Right cardiac atrium (tissue), 5 donors: Measurements from ENCODE around the gene CAMK2N2. TPM values are rescaled to one million over a fixed set of nuclear protein-coding genes. Genes with fewer than 3 reads are reported as not detected.

ENCODE experiments used
- ATAC-seq, 2 donors: fragments of 200-7000 bp; cut with Tn5 transposase; one replicate each; pipeline versions ENCODE4 v1.8.0 to v1.9.1; 2020; ENCODE audit warnings: moderate library complexity in 2 of 2, mild to moderate bottlenecking in 1 of 2
- DNase-seq, 3 donors: peaks; one replicate each; pipeline ENCODE4 v3.0.0-alpha.2; 2020
- H3K27ac ChIP-seq: one replicate; pipeline ENCODE4 v1.5.1; 2013; ENCODE audit warnings: mild to moderate bottlenecking, low read length, control low read depth, moderate library complexity
- H3K27me3 ChIP-seq: one replicate; pipeline ENCODE4 v1.6.1; 2013; ENCODE audit not compliant: control insufficient read depth, insufficient read depth
- H3K4me1 ChIP-seq: one replicate; pipeline ENCODE4 v1.6.1; 2013; ENCODE audit warnings: low read length; ENCODE audit not compliant: control insufficient read depth, insufficient read depth
- H3K4me3 ChIP-seq: one replicate; pipeline ENCODE4 v1.5.1; 2013; ENCODE audit warnings: low read length, control low read depth
- H3K9me3 ChIP-seq: one replicate; pipeline ENCODE4 v1.6.1; 2013; ENCODE audit warnings: low read length; ENCODE audit not compliant: control insufficient read depth
- WGBS: extraction: QIAGEN DNeasy Blood & Tissue Kit; methylation state at CpG from one replicate; pipeline ENCODE4 v1.1.7; 2013; 5-methylcytosine and 5-hydroxymethylcytosine counted together
- intact Hi-C, 4 donors: fragments of 100-400 bp; cut with DNase I; formaldehyde crosslinking; loops; one replicate each; pipeline versions ENCODE4 v1.11.0 to v1.14.0; 2022 to 2023
- polyA plus RNA-seq: library from polyadenylated mRNA; stranded (reverse); fragments of 200-250 nt; gene quantifications from one replicate; pipeline ENCODE4 v1.2.3, GENCODE V29; 2013
- total RNA-seq, 4 donors: library from RNA; stranded (reverse); fragmentation: NEBNext Ultra II Directional; extraction: Animal tissue kit (Norgen Biotek cat#: 25700); gene quantifications; one replicate each; pipeline ENCODE4 v1.2.1, GENCODE V29; 2021
- donor health status: healthy with polysubstance abuse.
- donor health status: DM: no; HTN: yes; CAD: no.
- donor health status: DM: no; HTN: no; CAD: no.
- donor health status: DM: no; HTN: yes; CAD: no; lungs with severe emphysema.
- donor health status: DM: yes; HTN: yes; CAD: no.

The CAMK2N2 gene
- total and polyA plus RNA-seq, 5 donors, result 0.07 to 0.50 TPM; not detected in 3

DNA sequence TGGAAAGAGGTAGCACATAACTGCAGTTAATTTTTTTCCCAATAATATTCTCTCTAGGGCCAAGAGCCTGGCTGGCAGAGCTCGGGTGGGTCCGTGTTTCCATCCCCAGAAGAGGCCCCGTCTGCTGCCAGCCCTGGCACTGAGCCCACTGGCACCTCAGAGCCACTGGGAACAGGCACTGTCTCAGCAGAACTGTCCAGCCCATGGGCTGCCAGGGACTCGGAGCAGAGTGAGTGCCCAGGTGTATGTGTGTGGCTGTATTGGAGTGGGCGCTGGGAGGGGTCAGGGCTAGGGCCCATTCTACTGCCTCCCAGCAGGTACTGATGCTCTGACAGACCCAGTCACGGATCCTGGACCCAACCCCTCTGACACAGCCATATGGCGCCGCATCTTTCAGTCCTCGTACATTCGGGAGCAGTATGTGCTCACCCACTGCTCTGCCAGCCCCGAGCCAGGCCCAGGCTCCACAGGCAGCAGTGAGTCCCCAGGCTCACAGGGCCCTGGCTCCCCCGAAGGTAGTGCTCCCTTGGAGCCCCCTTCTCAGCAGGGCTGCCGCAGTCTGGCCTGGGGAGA is 23.0 kb downstream of the CAMK2N2 start:
- Histone ChIP-seq H3K4me3 (no peak overlapping the region), H3K4me1 (no peaks in the 10 kb centered on the region), H3K27ac (no peak overlapping the region), H3K27me3 (no peaks in the 10 kb centered on the region), H3K9me3 (no peaks in the 10 kb centered on the region)
- DNase-seq, result no peak
- ATAC-seq, result no peak
- intact Hi-C loops, result loop anchor here in 1 of 4 donors (10.0 kb wide), 1 partner anchor 94 kb away; no protein-coding TSS in a partner anchor
- WGBS, result 72% methylated on average over 13 of the region's 13 CpGs

DNA sequence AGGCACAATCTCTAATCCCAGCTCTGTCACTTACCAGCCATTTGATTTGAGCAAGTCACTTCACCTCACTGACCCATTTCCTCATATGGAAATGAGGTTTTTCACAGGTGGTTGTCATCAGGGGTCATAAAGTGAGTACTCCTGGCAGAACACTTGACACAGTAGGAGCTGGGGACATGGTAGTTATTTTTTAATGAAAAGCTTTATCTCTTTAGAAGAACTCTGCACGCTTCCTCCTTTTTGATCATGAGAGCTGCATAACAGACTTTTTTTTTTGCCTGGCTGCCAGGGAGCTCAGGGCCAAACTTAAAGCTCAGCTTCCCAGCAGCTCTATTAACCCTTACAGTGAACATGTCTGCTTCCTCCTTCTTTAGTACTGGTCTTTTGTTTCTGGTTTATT is 23.5 kb downstream of the CAMK2N2 start:
- no peak for ATAC-seq
- DNase-seq, result no peak
- Histone ChIP-seq H3K27me3 (no peaks in the 10 kb centered on the region), H3K4me3 (no peak overlapping the region), H3K27ac (no peak overlapping the region), H3K9me3 (no peaks in the 10 kb centered on the region), H3K4me1 (no peaks in the 10 kb centered on the region)
- intact Hi-C loops, result loop anchor here in 1 of 4 donors (10.0 kb wide), 1 partner anchor 93 kb away; no protein-coding TSS in a partner anchor
- 19% methylated on average over 1 of the region's 1 CpG for WGBS

DNA sequence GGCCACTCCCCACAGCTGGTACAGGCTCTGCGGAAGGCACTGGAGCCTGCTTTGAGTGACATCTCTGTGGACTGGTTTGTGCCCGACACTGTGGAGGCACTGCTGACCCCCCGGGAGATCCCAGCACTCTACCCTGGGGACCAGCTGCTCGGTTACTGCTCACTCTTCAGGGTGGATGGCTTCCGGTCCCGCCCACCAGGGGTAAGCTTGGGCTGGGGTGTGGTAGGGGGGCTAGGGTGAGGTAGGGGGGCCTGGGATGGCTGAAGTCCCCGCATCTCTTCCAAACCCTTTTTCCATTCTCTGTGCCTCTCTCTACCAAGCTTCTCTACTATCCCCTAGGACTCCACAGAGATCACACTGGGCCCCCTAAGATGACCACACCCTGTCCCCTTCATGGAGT is 24.1 kb downstream of the CAMK2N2 start:
- DNase-seq (no peak), ATAC-seq (no peak)
- Histone ChIP-seq H3K27me3 (no peaks in the 10 kb centered on the region), H3K4me1 (no peaks in the 10 kb centered on the region), H3K9me3 (no peaks in the 10 kb centered on the region), H3K27ac (no peak overlapping the region), H3K4me3 (no peak overlapping the region)
- WGBS, result 73% methylated on average over 7 of the region's 7 CpGs
- intact Hi-C loops, result loop anchor here in 1 of 4 donors (10.0 kb wide), 1 partner anchor 92 kb away; no protein-coding TSS in a partner anchor

DNA sequence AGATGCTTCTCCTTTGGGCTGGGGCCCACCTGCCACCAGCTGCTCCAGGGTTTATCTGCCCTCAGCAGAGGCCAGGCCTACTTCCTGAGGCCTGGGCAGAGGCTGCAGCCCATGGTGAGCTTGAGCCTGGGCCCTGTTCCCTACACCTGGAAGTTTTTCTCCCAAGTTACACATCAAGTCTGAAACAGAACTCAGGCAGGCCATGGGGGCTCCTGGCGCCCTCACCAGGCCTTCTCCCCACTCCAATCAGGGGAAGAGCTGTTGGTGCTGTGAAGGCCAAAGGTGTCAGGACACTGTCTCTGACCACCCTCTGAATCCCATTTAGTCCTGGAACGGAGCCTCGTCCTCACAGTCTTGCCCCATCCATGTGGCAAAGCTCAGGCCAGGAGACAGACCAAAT is 24.7 kb downstream of the CAMK2N2 start:
- intact Hi-C loops, result loop anchor here in 1 of 4 donors (10.0 kb wide), 1 partner anchor 92 kb away; no protein-coding TSS in a partner anchor
- no peaks in the 10 kb centered on the region for H3K4me1 ChIP-seq
- WGBS, result 75% methylated on average over 3 of the region's 3 CpGs
- no peak overlapping the region for H3K27ac ChIP-seq
- no peaks in the 10 kb centered on the region for H3K27me3 ChIP-seq
- H3K9me3 ChIP-seq, result no peaks in the 10 kb centered on the region
- no peak for DNase-seq
- no peak for ATAC-seq
- no peak overlapping the region for H3K4me3 ChIP-seq

DNA sequence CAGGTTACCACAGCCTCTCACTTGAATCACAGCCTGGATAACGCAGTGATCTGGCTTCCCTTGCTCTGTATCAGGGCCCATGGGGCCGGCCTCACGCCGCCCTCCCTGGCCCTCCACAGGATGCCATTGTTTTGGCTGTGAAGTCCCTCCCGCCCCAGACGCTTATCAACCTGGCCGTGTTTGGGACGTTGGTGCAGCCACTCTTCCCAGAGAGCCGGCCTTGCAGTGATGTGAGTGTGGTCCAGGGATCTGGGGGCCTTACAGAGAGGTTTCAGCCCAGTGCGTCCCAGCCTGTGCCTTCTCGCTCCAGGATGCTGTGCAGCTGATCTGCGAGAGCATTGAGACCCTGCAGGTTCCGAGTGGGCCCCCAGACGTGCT is 25.3 kb downstream of the CAMK2N2 start:
- no peaks in the 10 kb centered on the region for H3K27me3 ChIP-seq
- ATAC-seq, result no peak

DNA sequence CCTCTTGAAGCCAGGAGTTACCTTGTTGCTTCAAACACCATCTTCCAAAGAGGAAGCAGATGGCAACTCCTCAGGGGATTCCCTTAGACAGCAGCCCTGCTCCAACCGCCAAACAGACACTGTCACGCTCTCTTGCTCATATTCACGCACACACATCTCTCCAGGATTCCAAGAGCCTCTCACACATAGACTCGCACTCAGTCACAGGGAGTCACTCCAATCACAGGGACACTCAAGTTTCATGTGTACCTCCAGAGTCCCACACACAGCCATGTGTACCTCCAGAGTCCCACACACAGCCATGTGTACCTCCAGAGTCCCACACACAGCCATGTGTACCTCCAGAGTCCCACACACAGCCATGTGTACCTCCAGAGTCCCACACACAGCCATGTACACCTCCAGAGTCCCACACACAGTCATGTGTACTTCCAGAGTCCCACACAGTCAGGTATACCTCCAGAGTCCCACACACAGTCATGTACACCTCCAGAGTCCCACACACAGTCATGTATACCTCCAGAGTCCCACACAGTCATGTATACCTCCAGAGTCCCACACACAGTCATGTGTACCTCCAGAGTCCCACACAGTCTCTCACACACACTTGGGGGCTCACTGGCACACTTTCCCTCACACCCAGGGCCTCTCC is 25.8 kb downstream of the CAMK2N2 start:
- DNase-seq (no peak), ATAC-seq (no peak)
- Histone ChIP-seq H3K27me3 (no peaks in the 10 kb centered on the region), H3K4me1 (no peaks in the 10 kb centered on the region), H3K4me3 (no peak overlapping the region), H3K27ac (no peak overlapping the region), H3K9me3 (no peaks in the 10 kb centered on the region)
- 73% methylated on average over 4 of the region's 4 CpGs for WGBS
- intact Hi-C loops, result loop anchor here in 1 of 4 donors (10.0 kb wide), 1 partner anchor 91 kb away; no protein-coding TSS in a partner anchor

More for the DNA sequence above, 25.3 kb downstream of the CAMK2N2 start:
- WGBS, result 44% methylated on average over 14 of the region's 14 CpGs
- Histone ChIP-seq H3K4me3 (no peak overlapping the region), H3K4me1 (no peaks in the 10 kb centered on the region), H3K27ac (no peak overlapping the region), H3K9me3 (no peaks in the 10 kb centered on the region)
- intact Hi-C loops, result loop anchor here in 1 of 4 donors (10.0 kb wide), 1 partner anchor 91 kb away; no protein-coding TSS in a partner anchor
- DNase-seq, result no peak

DNA sequence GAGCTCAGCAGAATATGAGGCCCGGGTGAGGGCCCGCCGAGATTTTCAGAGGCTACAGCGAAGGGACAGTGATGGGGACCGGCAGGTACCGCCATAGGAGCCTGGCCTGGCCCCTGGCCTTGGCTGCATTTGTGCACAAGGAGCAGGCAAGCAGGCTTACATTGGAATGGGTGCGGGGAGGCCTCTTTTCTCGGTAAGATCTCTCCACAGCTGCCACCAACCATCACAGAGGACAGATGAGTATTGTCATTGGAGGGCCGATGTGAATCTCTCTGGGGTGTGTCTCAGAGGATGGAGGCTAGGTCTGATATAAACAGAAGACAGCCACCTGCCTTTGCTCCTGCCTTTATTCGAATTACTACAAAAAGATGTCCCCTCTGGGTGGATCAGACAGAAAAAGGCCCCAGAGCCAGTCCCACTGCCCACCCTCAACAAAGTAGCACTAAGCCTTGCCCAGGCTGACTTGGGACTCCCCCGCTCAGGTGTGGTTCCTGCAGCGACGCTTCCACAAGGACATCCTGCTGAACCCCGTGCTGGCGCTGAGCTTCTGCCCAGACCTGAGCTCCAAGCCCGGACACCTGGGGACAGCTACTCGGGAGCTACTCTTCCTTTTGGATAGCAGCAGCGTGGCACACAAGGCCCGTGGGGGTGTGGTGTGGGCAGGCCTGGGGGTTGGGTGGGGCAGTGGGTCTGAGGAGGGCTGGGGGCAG is 26.5 kb downstream of the CAMK2N2 start:
- DNase-seq, result peak in 1 of 3 donors; percentile 55
- no peak for ATAC-seq
- Histone ChIP-seq H3K4me1 (no peaks in the 10 kb centered on the region), H3K27me3 (no peaks in the 10 kb centered on the region), H3K9me3 (no peaks in the 10 kb centered on the region), H3K27ac (no peak overlapping the region), H3K4me3 (no peak overlapping the region)
- 85% methylated on average over 19 of the region's 19 CpGs for WGBS
- intact Hi-C loops, result loop anchor here in 1 of 4 donors (10.0 kb wide), 1 partner anchor 90 kb away; no protein-coding TSS in a partner anchor

DNA sequence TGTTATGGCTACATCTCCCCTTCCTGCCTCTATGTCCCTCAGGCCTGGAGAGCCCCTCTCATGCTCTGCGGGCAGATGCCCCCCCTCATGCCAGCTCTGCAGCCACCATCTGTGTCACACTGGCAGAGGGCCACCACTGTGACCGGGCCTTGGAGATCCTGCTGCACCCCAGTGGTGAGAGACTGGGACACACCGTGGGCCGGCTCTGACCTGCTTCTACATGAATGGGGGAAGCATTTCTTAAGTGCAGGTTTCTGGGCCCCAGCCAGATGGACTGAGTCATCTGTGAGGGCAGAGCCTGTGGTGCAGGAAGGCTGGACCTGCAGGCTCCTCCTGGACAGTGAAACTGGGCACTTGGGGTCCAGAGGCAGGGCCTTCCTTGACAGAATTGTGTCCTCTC is 27.1 kb downstream of the CAMK2N2 start:
- Histone ChIP-seq H3K4me1 (no peaks in the 10 kb centered on the region), H3K27ac (no peak overlapping the region), H3K27me3 (no peaks in the 10 kb centered on the region), H3K9me3 (no peaks in the 10 kb centered on the region), H3K4me3 (no peak overlapping the region)
- ATAC-seq (no peak), DNase-seq (peak in 2 of 3 donors; percentile 47 to 61)
- WGBS, result 33% methylated on average over 4 of the region's 4 CpGs
- intact Hi-C loops, result loop anchor here in 1 of 4 donors (10.0 kb wide), 1 partner anchor 89 kb away; no protein-coding TSS in a partner anchor

DNA sequence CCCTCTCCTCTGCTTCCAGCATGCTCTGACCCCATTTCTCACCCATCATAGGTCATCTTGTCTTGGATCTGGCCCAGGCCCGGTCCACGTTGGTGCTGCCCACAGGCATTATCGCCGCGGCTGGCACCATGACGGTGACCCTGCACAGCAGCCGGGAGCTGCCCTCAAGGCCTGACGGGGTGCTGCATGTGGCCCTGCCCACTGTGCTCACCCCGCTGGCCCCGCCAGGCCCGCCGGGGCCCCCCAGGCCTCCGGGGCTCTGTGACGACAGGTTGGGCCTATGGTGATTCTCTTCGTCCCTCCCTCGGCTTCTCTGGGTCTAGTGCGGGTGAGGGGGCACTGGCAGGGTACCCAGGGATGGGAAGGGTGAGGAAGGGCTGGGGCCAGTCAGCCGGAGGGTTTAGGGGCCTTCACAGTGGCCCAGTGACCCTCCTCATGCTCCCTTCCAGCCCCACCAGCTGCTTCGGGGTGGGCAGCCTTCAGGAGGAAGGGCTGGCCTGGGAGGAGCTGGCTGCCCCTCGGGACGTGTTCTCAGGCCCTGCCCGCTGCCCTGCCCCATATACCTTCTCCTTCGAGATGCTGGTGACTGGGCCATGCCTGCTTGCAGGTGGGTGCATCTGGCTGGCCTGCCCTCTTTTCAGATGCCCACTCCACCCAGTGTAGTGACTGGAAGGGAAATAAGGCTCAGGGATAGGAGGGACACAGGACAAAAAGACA is 28.1 kb downstream of the CAMK2N2 start:
- DNase-seq, result no peak
- no peak overlapping the region for H3K4me3 ChIP-seq
- WGBS, result 85% methylated on average over 23 of the region's 23 CpGs
- H3K4me1 ChIP-seq, result no peaks in the 10 kb centered on the region
- ATAC-seq, result no peak
- no peaks in the 10 kb centered on the region for H3K27me3 ChIP-seq
- no peaks in the 10 kb centered on the region for H3K9me3 ChIP-seq
- intact Hi-C loops, result loop anchor here in 1 of 4 donors (10.0 kb wide), 1 partner anchor 88 kb away; no protein-coding TSS in a partner anchor
- H3K27ac ChIP-seq, result no peak overlapping the region

DNA sequence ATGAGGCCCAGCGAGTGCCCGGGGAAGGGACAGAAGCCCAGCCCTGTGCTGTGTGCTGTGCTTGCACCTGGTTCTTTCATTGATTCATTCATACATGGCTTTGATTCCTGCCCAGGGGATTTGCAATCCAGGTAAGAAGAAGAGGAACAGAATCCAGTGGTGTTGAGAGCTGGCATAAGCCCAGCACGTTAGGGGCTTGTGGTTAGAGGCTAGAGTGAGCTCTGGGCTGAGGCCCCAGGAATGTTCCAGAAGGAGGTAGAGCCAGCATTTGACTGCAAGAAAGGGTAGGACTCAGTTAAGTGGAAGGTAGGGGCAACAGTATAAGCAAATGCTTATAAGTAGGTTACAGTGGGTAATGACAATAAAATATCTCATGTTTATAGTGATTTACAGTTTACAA is 29.7 kb downstream of the CAMK2N2 start:
- ATAC-seq, result no peak
- intact Hi-C loops, result loop anchor here in 1 of 4 donors (10.0 kb wide), 1 partner anchor 87 kb away; no protein-coding TSS in a partner anchor
- no peaks in the 10 kb centered on the region for H3K27me3 ChIP-seq

More for the DNA sequence above, 29.7 kb downstream of the CAMK2N2 start:
- 64% methylated on average over 3 of the region's 3 CpGs for WGBS
- no peak overlapping the region for H3K4me3 ChIP-seq
- no peaks in the 10 kb centered on the region for H3K4me1 ChIP-seq
- no peak for DNase-seq
- H3K27ac ChIP-seq, result no peak overlapping the region
- H3K9me3 ChIP-seq, result no peaks in the 10 kb centered on the region
